NCI-H2227 (cell line): ENCODE results near the gene GLCE.
"Not testable (repeated sequence)": the region's sequence is repeated elsewhere in the genome, so short reads cannot be mapped to it uniquely, and the experiment has no call there.

ENCODE experiments used
- DNase-seq: peaks from one replicate; lab custom pipeline; 2025; ENCODE audit not compliant: unreplicated experiment; lab: John Stamatoyannopoulos, UW

The GLCE gene

GRCh38 chr15:69158843-69159240 lies 1.6 kb upstream of the GLCE start:
- DNase-seq, result no peak

DNA sequence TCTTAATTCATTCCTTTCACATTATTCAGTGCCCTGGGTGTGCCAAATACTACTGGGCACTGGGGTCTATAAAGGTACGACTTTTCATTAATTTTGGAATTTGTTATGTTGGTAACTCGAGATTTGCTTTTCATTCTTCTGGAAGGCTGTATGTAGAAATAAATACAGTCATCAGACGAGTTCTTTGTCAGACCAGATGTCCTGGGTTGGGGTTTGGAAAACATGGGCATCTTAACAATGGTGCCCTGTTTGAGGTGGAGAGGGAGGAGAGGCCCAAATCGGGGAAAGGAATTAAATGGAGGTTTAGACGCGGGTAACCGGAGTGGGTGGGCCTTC lies 662 bp upstream of the GLCE start:
- DNase-seq, result no peak

- DNase-seq, result peak; percentile 55
These were observed 843 bp downstream of the GLCE start for GRCh38 chr15:69161079-69161877.

DNA sequence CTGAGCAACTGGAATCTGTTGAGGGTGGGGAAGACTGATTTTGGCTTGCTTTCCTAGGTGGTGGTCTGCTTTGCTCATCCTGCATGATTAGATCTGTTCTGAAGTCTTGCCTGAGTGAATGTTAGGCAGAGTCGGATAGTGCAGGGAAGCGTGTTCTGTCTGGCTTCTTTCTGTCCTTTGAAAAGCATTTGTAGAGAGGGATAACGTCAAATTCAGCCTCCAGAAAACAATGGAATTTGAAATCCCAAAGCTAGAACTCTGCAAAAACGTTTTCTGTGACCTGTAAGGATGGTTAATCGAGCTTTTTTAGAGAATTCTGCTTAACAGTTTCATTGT lies 1.4 kb downstream of the GLCE start:
- no peak for DNase-seq

GRCh38 chr15:69163141-69163669 lies 2.8 kb downstream of the GLCE start:
- DNase-seq, result no peak

DNA sequence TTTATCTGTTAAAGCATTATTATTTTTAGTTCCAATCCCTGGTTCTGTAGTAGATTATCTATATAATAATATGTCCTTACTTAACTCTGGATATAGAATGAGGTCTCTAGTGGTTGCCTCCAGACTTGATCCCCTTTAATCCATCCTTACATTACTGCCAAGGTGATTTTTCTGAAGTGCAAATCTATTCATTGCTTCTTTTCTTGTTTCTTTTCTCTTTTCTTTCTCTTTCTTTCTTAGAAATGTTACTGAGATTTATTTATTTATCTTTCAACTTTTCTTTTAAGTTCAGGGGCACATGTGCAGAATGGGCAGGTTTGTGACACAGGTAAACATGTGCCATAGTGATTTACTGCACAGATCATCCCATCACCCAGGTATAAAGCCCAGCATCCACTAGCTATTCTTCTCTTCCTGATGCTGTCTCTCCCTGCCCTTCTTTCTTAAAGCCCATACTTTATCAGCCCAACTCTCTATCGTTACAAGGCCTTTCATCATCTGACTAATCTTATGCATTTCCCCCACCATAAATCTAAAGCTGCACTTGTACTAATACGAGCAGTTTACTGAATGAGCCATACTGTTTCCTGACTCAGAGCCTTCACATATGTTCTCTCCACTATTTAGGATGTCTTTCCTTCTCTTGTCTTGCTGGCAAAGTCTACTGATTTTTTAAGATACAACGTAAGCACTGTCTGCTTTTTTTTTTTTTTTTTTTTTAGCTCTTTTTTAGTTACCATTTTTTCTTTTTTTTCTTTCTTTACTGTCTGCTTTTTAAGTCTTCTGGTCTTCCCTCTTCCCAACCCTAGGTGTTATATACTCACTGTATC lies 4.6 kb downstream of the GLCE start:
- DNase-seq, result no peak

- DNase-seq, result no peak
These were observed 5.2 kb downstream of the GLCE start for GRCh38 chr15:69165637-69166025.

DNA sequence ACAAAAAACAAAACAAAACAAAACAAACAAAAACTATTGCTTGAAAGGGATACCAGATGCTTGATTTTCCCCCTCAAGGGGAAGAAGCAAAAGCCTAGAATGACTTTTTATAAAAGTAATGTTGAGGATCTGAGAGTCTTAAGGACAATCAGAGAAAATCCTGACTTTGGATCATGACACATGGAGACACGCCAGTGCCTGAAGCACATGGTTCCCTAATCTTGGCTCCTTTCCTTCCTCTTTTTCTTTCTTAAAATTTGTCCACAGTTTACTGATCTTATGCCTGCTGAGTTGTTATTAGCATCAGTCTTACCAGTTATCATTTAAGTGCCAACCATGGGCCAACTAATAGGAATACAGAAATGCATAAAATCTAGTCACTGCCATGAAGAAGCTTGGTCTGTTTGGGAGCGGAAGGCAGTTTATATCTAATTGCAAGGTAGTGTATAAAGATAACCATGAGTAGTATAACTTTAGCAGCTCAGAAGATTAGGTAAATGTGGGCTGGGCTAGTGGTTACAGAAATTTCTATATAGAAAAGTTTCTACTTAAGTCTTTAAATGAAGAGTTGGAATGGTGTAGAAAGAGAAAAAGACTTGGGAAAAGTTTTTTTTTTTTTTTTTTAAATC lies 6.9 kb downstream of the GLCE start:
- DNase-seq, result no peak

DNA sequence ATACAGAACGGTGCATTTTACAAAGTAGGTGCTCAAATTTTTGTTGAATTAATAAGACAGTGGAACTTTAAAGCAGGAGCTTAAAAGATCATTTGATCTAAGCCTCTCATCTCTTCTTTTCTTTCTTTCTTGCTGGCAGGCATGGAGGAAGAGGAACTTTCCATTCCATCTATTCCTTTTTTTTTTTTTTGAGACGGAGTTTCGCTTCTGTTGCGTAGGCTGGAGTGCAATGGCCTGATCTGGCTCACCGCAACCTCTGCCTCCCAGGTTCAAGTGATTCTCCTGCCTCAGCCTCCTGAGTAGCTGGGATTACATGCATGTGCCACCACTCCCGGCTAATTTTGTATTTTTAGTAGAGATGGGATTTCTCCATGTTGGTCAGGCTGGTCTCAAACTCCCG lies 7.9 kb downstream of the GLCE start:
- DNase-seq, result not testable (repeated sequence)

- DNase-seq, result not testable (repeated sequence)
These were observed 9.1 kb downstream of the GLCE start for GRCh38 chr15:69169540-69169939.

DNA sequence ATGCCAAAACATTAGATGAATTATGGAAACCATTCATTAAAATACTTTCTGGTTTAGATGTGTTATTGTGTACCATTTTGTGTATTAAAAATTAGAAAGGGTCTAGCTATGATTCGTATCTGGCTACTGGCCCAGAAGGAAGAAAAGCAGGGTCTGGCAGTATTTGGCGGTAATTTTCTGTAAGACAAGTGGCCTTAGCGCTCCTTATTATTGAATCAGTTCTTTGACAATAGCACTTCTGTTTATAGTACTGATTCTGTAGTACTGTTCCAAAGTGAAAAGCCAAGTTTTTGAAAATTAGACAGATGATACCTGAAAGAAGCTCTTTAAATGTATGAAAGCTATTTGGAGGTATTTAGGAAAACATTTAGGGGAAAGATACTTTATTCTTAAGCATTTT lies 10.2 kb downstream of the GLCE start:
- peak; percentile 22 for DNase-seq

DNA sequence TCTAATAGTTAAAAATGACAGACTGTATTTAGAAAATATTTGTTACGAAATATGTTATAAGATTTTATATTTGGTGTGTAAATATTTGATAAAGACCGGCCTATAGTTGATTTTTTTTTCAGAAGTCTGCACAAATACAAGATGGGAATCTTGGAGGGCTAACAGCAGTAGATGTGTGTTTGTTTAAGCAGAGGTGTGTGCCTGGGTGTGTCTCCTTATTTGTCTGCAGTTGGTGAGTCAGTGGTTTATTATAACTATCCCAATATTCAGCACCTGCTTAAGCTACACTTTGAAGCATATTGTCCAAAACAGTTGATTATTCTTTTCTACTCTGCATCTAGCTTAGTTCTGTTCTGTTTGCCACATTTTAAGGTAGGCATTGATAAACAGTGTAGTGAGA lies 12.4 kb downstream of the GLCE start:
- no peak for DNase-seq

DNA sequence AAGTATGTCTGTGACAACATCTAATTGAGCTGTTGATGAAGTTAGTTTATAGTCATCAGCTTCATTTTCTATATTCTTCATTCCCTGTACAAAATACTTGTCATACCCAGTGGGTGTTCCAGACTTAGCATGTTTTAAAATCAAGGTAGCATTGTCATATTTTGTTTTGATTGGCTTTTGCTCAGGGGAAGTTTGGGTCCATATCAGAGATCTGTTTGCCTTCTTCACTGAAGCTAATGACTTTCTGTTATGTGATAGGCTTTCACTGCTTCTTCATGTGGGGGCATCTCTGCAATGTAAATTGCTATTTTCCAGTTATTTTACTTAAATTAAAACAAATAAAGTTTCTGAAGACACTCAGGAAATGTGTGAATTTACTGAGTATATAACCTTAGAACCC lies 15.1 kb downstream of the GLCE start:
- DNase-seq, result no peak

- no peak for DNase-seq
These were observed 21.0 kb downstream of the GLCE start for GRCh38 chr15:69181424-69181823.

DNA sequence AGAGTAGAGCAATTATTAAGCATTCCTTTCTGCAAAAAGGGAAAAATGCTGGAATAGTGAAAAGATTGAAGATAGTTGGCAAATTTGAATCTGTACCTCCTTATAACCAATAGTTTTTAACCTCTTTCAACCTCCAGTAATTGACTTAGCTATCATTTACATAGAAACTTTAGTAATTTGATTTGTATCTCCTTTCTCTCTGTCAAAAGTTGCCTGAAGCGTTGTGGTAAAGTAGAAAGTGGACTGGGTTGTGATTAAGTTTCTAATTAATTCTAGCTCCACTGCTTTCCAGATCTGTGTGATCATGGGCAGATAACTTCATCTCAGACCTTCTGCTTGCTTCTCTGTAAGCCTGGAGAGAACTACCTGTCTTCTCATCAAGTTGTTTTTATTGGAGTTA lies 24.8 kb downstream of the GLCE start:
- DNase-seq, result no peak

DNA sequence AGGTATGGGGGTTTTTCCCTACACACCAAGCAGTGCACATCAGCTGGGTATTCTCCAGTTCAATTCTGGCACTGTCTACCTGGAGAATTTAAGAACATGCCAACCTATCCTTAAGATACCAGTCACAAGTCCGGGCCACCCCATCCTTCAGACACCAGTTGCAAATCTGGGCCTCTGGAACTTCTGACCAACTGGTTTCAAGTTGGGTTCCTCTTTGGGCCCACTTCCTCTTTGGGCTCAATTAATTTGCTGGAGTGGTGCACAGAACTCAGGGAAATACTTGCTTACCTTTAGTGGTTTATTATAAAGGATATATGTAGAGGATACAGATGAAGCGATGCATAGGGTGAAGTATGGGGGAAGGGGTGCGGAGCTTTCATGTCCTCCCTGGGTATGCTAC lies 25.3 kb downstream of the GLCE start:
- DNase-seq, result no peak

GRCh38 chr15:69189157-69189556 lies 28.7 kb downstream of the GLCE start:
- DNase-seq, result no peak

GRCh38 chr15:69190091-69190490 lies 29.7 kb downstream of the GLCE start:
- no peak for DNase-seq

DNA sequence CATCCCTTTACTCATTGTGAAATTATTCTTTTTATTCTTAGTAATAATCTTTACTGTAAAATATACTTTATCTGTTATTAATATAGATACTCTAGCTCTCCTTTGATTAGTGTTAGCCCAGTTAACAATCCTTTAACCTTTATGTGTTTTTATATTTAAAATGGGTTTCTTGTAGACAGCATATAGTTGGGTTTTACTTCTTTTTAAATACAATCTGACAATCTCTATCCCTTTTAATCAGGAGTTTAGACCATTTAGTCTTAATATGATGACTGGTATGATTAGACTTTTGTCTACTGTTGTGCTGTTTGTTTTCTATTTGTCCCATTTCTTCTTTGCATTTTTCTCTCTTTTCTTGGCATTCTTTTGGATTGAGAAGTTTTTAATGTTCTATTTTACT lies 30.1 kb downstream of the GLCE start:
- DNase-seq, result no peak

DNA sequence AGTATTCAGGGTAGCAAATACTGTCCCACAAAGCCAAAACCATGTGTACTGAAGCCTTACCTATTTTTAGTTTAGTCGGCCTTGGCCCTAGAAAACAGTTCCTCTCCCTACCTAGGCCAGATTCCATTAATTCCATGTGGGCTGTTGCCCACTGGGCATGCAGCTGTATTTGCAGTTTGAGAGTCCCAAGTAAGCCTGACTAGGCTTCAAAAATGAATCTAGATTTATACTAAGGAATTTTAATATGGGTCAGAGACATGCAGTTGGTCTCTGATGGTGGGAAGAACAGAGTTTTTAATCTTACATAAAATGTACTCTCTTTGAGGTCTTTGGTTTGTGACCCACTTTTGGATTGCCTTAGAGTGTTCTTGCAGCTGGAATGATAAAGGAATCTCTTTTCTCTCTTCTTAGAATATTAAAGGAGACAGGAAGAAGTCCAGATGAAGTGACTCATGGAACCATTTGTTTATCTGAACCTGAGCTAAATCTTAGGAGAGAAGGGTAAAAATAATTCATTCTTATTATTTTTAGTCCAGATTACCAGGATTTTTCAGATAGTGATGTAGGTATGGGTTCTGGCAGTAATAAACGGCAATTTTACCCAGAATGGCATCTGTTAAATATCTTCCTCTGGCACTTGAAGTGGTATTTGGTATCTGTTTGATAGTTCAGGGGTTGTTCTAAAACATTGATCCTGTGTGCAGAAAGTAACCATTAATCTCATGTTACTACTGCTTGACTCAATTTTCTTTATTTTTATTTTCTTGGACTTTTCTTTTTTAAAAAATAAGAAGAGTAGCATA lies 33.8 kb downstream of the GLCE start:
- no peak for DNase-seq

DNA sequence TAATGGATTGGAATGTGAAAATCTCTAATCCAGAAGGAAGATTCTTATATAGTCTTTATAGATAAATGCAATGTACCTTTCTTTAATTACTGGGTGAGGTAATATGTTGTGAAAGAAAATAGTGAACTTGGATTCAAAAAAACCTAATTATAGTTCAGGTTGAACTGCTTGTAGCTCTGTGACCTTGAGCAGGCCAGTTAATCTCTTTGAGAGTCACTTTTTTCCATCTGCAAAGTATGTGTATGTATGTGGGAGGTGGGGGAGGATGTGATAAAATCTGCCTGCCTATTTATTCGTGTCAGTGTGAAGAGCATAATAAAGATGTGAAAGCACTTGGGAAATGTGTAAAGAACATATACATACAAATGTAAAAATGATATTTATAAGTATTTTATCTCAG lies 34.4 kb downstream of the GLCE start:
- peak; percentile 38 for DNase-seq
